ENCODE data around the gene VOPP1.
"Not testable (repeated sequence)": the region's sequence is repeated elsewhere in the genome, so short reads cannot be mapped to it uniquely, and the experiment has no call there.

The VOPP1 gene

GRCh38 chr7:55572378-55573233 lies at the start of gene VOPP1:
VOPP1 (minus strand) TSS chr7:55572502; CDS start chr7:55572324, 178 bp downstream.
- DNase-seq: peak; percentile 47 to 87

- no peak for DNase-seq
These were observed 46.6 kb upstream of the VOPP1 start for GRCh38 chr7:55618913-55619312.

GRCh38 chr7:55614365-55615064 lies 42.2 kb upstream of the VOPP1 start:
- not testable (repeated sequence) for DNase-seq

GRCh38 chr7:55609726-55610125 lies 37.4 kb upstream of the VOPP1 start:
- not testable (repeated sequence) for DNase-seq

- DNase-seq: not testable (repeated sequence)
These were observed 33.4 kb upstream of the VOPP1 start for GRCh38 chr7:55605661-55606060.

- not testable (repeated sequence) for DNase-seq
These were observed 25.7 kb upstream of the VOPP1 start for GRCh38 chr7:55597944-55598499.

- not testable (repeated sequence) for DNase-seq
These were observed 25.0 kb upstream of the VOPP1 start for GRCh38 chr7:55597214-55597739.

GRCh38 chr7:55595511-55595910 lies 23.2 kb upstream of the VOPP1 start:
- no peak for DNase-seq

GRCh38 chr7:55594870-55595269 lies 22.6 kb upstream of the VOPP1 start:
- no peak for DNase-seq

- no peak for DNase-seq
These were observed 22.1 kb upstream of the VOPP1 start for GRCh38 chr7:55594414-55594813.

GRCh38 chr7:55593515-55594318 lies 21.4 kb upstream of the VOPP1 start:
- peak; percentile 54 to 81 for DNase-seq

- no peak for DNase-seq
These were observed 20.8 kb upstream of the VOPP1 start for GRCh38 chr7:55593172-55593514.

GRCh38 chr7:55592492-55592891 lies 20.2 kb upstream of the VOPP1 start:
- DNase-seq: no peak

- no peak for DNase-seq
These were observed 19.1 kb upstream of the VOPP1 start for GRCh38 chr7:55591282-55591931.

GRCh38 chr7:55590517-55591281 lies 18.4 kb upstream of the VOPP1 start:
- DNase-seq: no peak

- DNase-seq: no peak
These were observed 17.6 kb upstream of the VOPP1 start for GRCh38 chr7:55589905-55590304.

GRCh38 chr7:55588976-55589604 lies 16.8 kb upstream of the VOPP1 start:
- no peak for DNase-seq

GRCh38 chr7:55588379-55588699 lies 16.0 kb upstream of the VOPP1 start:
- no peak for DNase-seq

GRCh38 chr7:55587687-55588378 lies 15.5 kb upstream of the VOPP1 start:
- DNase-seq: no peak

- not testable (repeated sequence) for DNase-seq
These were observed 10.4 kb upstream of the VOPP1 start for GRCh38 chr7:55582656-55583055.

Measured in NCI-H446 (cell line).